Breast epithelium (tissue), 4 donors: Measurements from ENCODE around the gene HIGD1B. TPM values are rescaled to one million over a fixed set of nuclear protein-coding genes. Genes with fewer than 3 reads are reported as not detected.
A peak's percentile ranks its signal among the peaks of the same experiment; 100 is the strongest.

Experiments
- DNase-seq, 2 donors: peaks; one replicate each; pipeline ENCODE4 v3.0.0-alpha.2; 2019; ENCODE audit warnings: low spot score in 2 of 2
- H3K27ac ChIP-seq, 2 donors: fragments of 200-600 bp; sonication (generic) in 1 of 2; one replicate each; pipeline ENCODE4 v1.5.1; 2016 to 2019; ENCODE audit warnings: mild to moderate bottlenecking in 1 of 2
- H3K27me3 ChIP-seq, 2 donors: fragments of 200-600 bp; sonication (generic) in 1 of 2; one replicate each; pipeline versions ENCODE4 v1.5.1 to v1.6.0; 2017 to 2019; ENCODE audit warnings: control low read depth in 1 of 2, mild to moderate bottlenecking in 1 of 2
- H3K36me3 ChIP-seq: fragments of 200-600 bp; one replicate; pipeline ENCODE4 v1.5.1; 2019
- H3K4me1 ChIP-seq, 2 donors: fragments of 200-600 bp; sonication (generic); one replicate each; pipeline ENCODE4 v1.5.1; 2016 to 2019; ENCODE audit warnings: control low read depth in 1 of 2
- H3K4me3 ChIP-seq, 3 donors: fragments of 200-600 bp; sonication (generic); 1 replicate in 2 of 3; 2 replicates in 1 of 3; pipeline ENCODE4 v1.5.1; 2016 to 2019; ENCODE audit warnings: mild to moderate bottlenecking in 3 of 3, moderate library complexity in 2 of 3
- H3K9me3 ChIP-seq, 2 donors: fragments of 200-600 bp; sonication (generic) in 1 of 2; one replicate each; pipeline ENCODE4 v1.5.1; 2016 to 2019; ENCODE audit warnings: control low read depth in 1 of 2
- POLR2A ChIP-seq: fragments of 450-650 bp; IDR thresholded peaks from one replicate; pipeline ENCODE4 v1.6.1; 2016; ENCODE audit warnings: antibody characterized with exemption, mild to moderate bottlenecking, moderate library complexity
- POLR2AphosphoS5 ChIP-seq, 3 donors: sonication (generic); formaldehyde crosslinking; IDR thresholded peaks; one replicate each; pipeline ENCODE4 v1.6.1; 2017; ENCODE audit warnings: antibody characterized with exemption in 3 of 3
- intact Hi-C: fragments of 100-400 bp; cut with DNase I; formaldehyde crosslinking; loops from one replicate; pipeline ENCODE4 v1.15.1; 2023; ENCODE audit warnings: low total_unique reads
- total RNA-seq, 3 donors: library from RNA; depleted of rRNA; stranded (reverse); fragments of >200 nt; gene quantifications; one replicate each; pipeline ENCODE4 v1.1.0, GENCODE V29; 2016
- TF ChIP-seq, protein P1 (sequence below), 3 donors: fragments of 450-650 bp; IDR thresholded peaks; one replicate each; pipeline ENCODE4 v1.5.1; 2016 to 2017; ENCODE audit warnings: antibody characterized with exemption in 3 of 3, mild to moderate bottlenecking in 3 of 3, moderate library complexity in 3 of 3

Gene HIGD1B
- total RNA-seq, 3 donors from 2014 or later = 0.98 to 1.0 TPM; not detected in 1

DNA sequence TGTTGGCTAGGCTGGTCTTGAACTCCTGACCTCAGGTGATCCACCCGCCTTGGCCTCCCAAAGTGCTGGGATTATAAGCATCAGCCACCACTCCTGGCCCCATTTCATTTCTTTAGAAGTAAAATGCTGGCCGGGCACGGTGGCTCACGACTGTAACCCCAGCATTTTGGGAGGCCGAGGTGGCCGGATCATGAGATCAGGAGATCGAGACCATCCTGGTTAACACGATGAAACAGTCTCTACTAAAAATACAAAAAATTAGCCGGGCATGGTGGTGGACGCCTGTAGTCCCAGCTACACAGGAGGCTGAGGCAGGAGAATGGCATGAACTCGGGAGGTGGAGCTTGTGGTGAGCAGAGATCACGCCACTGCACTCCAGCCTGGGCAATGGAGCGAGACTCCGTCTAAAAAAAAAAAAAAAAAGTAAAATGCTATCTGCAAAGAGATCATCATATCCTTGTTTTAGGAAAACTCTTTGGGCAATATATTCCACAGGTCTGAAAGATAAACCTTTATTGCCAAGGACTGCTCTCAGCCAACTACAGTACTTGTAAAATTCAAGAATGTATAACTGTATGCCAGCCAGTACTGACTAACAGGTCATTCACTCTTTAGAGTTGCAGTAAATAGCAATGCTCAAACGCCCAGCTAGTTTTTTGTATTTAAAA, 21.4 kb upstream of the HIGD1B start:
- intact Hi-C loops = no loop called here
- no peak overlapping the region for H3K4me3 ChIP-seq
- peaks cover 0 to 4% of the 10 kb centered on the region in 2 donors for H3K4me1 ChIP-seq
- TF ChIP-seq POLR2A = no peak
- TF ChIP-seq, protein P1, sequence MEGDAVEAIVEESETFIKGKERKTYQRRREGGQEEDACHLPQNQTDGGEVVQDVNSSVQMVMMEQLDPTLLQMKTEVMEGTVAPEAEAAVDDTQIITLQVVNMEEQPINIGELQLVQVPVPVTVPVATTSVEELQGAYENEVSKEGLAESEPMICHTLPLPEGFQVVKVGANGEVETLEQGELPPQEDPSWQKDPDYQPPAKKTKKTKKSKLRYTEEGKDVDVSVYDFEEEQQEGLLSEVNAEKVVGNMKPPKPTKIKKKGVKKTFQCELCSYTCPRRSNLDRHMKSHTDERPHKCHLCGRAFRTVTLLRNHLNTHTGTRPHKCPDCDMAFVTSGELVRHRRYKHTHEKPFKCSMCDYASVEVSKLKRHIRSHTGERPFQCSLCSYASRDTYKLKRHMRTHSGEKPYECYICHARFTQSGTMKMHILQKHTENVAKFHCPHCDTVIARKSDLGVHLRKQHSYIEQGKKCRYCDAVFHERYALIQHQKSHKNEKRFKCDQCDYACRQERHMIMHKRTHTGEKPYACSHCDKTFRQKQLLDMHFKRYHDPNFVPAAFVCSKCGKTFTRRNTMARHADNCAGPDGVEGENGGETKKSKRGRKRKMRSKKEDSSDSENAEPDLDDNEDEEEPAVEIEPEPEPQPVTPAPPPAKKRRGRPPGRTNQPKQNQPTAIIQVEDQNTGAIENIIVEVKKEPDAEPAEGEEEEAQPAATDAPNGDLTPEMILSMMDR (IDR thresholded peaks at IDR 0.05) = no peak
- H3K36me3 ChIP-seq = no peaks in the 10 kb centered on the region
- peaks cover 9 to 64% of the 10 kb centered on the region in 2 donors for H3K27me3 ChIP-seq
- H3K27ac ChIP-seq = no peak overlapping the region
- DNase-seq = no peak
- H3K9me3 ChIP-seq = no peaks in the 10 kb centered on the region

DNA sequence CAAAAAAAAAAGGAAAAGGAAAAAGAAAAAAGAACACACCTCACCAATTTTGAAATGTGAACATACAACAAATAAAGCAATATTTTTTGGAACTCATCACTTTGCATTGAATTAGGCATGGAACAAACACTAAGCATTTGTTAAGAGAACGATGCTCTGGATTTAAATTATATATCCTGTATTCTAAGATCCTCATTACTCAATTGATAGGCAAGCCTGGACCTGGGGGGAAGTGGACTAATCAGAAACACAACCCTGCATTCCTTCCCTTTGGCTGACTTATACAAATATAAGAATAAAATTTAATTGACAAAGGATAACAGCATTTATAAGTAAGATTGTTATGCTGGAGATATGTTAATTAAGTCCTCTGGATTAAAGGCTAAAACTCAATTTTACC, 19.8 kb upstream of the HIGD1B start:
- Histone ChIP-seq H3K4me1 (peaks cover 0 to 4% of the 10 kb centered on the region in 2 donors), H3K27ac (no peak overlapping the region), H3K27me3 (peaks cover 9 to 69% of the 10 kb centered on the region in 2 donors), H3K36me3 (no peaks in the 10 kb centered on the region), H3K9me3 (no peaks in the 10 kb centered on the region), H3K4me3 (peak overlapping the region in 1 of 3 donors; percentile 5)
- intact Hi-C loops = no loop called here
- TF ChIP-seq, protein P1 (IDR thresholded peaks at IDR 0.05) = no peak
- TF ChIP-seq POLR2AphosphoS5 (IDR thresholded peaks at IDR 0.05) (no peak), POLR2A (no peak)
- no peak for DNase-seq

- peaks cover 9 to 67% of the 10 kb centered on the region in 2 donors for H3K27me3 ChIP-seq
- DNase-seq = no peak
- no peaks in the 10 kb centered on the region for H3K36me3 ChIP-seq
- peaks cover 0 to 4% of the 10 kb centered on the region in 2 donors for H3K4me1 ChIP-seq
- peak overlapping the region; percentile 51 to 76 (median 57) for H3K4me3 ChIP-seq
- peak overlapping the region; percentile 41 to 78 for H3K27ac ChIP-seq
- no peak for TF ChIP-seq POLR2A
- TF ChIP-seq POLR2AphosphoS5 (IDR thresholded peaks at IDR 0.05) = peak in 2 of 3 donors; percentile 20 to 48
- intact Hi-C loops = no loop called here
- H3K9me3 ChIP-seq = no peaks in the 10 kb centered on the region
Measured at GRCh38 chr17:44828919-44829522, 18.7 kb upstream of the HIGD1B start.

DNA sequence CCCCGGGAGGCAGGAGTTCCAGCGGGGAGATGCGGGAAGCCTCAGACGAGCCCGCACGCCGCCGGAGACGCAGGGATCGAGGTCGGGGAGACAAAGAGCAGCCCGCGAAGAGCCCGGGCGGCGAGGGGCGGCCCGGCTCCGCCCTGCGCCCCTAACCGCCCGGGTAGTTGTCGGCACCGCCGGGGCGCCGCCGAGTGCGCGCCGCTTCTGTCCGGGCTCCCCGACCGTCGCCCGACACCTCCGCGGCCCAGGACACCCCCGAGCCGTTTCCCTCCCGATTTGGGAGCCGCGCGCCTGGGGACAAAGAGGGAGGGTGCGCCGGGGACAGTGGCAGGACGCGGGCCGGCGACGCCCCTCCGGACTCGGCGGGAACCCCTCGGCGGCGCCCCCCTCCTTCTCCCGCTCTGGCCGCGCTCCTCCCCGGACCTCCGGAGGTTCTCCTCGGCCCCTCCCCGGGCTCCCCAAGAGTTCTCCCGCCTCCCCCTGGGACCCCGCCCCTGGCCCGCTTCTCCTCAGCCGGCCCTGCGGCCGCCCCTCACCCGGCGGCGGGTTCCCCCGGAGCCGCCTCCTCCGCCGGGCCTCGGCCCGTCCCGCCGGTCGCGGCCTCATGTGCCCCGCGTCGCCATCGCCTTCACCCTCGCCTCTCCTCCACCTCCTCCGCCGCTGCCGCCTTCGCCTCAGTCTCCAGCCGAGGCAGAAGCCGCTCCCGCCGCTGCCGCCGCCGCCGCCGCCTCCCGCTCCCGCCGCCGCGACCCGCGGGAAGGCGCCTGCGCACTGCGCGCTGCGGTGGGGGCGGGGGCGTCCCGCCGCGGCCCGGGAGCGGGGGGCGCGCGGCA, 17.9 kb upstream of the HIGD1B start, which contains the start of gene GJC1:
TSS of gene GJC1 (minus strand) at position 765 of the 836 bp plus-strand sequence. CDS start 24,470 bp downstream, outside the sequence.
- TF ChIP-seq, protein P1 (IDR thresholded peaks at IDR 0.05) = no peak
- TF ChIP-seq POLR2AphosphoS5 (IDR thresholded peaks at IDR 0.05) = no peak
- TF ChIP-seq POLR2A = no peak
- no peaks in the 10 kb centered on the region for H3K9me3 ChIP-seq
- peak within 1 kb of the TSS; percentile 41 to 78 for H3K27ac ChIP-seq
- no peaks in the 10 kb centered on the region for H3K36me3 ChIP-seq
- intact Hi-C loops = no loop called here
- peak within 1 kb of the TSS; percentile 51 to 76 (median 57) for H3K4me3 ChIP-seq
- DNase-seq = no peak
- peaks cover 9 to 64% of the 10 kb centered on the region in 2 donors for H3K27me3 ChIP-seq
- peaks cover 0 to 4% of the 10 kb centered on the region in 2 donors for H3K4me1 ChIP-seq
